ENCODE measurements around the gene VPS35L. TPM values are rescaled to one million over a fixed set of nuclear protein-coding genes. Genes with fewer than 3 reads are reported as not detected.

The VPS35L gene
- total RNA-seq, 1 donor from 2014 or later: 62.8 TPM

DNA sequence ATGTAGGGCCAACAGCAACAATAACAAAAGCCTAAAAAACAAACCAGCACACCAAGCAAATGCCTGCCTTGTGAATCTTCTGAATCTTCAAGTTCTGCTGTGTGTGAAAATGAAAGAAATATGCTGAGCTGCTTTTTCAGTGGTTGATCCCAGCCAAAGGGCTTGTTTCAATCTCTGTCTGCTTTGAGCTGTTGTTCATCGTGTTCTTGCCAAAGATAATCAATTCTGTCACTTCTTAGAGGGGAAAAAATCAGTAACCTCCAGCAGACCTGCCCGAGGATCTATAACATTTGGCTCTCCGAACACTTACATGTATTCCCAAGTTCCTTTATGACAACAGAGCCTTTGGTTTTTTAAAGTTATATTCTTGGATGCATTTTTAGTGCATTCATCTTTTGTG, 65.9 kb downstream of the VPS35L start:
- no peaks in the 10 kb centered on the region for H3K27me3 ChIP-seq (ENCODE audit: control insufficient read depth, insufficient read depth, low read length)
- no peaks in the 10 kb centered on the region for H3K36me3 ChIP-seq (ENCODE audit: control insufficient read depth, insufficient read depth, low read length)
- DNase-seq (ENCODE audit: low read depth): no peak
- no peak overlapping the region for H3K4me3 ChIP-seq (ENCODE audit: low read depth, low read length)
- TF ChIP-seq, protein P1, sequence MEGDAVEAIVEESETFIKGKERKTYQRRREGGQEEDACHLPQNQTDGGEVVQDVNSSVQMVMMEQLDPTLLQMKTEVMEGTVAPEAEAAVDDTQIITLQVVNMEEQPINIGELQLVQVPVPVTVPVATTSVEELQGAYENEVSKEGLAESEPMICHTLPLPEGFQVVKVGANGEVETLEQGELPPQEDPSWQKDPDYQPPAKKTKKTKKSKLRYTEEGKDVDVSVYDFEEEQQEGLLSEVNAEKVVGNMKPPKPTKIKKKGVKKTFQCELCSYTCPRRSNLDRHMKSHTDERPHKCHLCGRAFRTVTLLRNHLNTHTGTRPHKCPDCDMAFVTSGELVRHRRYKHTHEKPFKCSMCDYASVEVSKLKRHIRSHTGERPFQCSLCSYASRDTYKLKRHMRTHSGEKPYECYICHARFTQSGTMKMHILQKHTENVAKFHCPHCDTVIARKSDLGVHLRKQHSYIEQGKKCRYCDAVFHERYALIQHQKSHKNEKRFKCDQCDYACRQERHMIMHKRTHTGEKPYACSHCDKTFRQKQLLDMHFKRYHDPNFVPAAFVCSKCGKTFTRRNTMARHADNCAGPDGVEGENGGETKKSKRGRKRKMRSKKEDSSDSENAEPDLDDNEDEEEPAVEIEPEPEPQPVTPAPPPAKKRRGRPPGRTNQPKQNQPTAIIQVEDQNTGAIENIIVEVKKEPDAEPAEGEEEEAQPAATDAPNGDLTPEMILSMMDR (IDR thresholded peaks at IDR 0.05; ENCODE audit: insufficient read depth, low read length, poor library complexity, severe bottlenecking): no peak

DNA sequence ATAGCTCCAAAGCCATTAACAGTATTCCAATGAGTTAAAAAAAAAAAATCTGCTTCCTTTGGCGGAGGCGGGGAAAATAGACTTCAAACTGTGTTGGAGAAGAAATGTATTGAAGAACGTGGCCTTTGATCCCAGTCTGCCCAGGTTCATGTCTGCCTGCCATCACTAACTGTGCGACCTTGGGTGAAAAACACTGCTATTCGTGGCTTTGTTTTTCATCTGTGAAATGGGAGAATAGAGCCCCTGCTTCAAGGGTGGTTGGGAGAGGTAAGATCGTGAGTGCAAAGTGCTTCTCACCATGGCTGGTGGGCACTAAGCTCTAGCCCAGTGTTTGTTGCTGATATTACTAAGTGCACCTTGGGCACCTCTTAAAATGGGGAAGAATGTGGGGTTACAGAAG, 69.5 kb downstream of the VPS35L start:
- no peak for DNase-seq (ENCODE audit: low read depth)

DNA sequence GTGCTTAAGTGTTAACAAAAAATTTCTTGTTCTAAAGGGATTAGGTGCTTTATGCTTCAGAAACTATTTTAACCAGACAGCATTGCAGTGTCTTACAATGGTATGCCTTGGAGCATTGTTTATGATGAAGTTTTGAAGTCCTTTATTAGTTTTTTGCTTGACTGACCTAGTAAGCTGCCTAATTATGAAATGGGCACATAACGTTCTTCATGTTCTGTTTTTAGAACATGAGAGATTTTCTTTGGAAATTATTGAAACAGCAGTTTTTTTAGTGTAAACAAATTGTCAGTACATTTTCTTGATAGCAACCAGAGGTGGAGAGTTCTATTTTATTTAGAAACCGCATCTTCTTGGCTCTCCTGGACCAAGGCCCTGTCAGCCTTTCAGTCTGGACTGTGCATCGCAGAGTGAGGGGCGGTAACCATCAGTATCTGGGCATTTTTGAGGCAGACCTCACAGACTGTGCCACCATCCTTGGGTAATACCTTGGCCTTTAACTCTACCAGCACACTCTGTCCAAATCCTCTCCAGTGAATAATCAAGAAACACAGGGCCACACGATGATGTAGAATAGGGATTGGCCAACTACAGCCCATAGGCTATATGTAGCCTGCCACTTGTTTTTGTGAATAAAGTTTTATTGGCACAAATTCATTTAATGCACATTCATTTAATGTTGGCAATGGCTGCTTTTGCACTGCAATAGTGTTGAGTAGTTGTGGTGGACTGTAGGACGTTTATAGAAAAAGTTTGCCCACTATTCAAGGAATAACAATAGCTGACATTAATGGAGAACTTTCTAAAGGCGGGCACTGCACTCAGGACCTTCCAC, 81.1 kb downstream of the VPS35L start:
- DNase-seq (ENCODE audit: low read depth): no peak
- TF ChIP-seq, protein P1 (IDR thresholded peaks at IDR 0.05; ENCODE audit: insufficient read depth, low read length, poor library complexity, severe bottlenecking): no peak
- Histone ChIP-seq H3K36me3 (ENCODE audit: control insufficient read depth, insufficient read depth, low read length) (no peaks in the 10 kb centered on the region), H3K27me3 (ENCODE audit: control insufficient read depth, insufficient read depth, low read length) (no peaks in the 10 kb centered on the region), H3K4me3 (ENCODE audit: low read depth, low read length) (no peak overlapping the region)

More for the DNA sequence above, 69.5 kb downstream of the VPS35L start:
- Histone ChIP-seq H3K27me3 (ENCODE audit: control insufficient read depth, insufficient read depth, low read length) (no peaks in the 10 kb centered on the region), H3K36me3 (ENCODE audit: control insufficient read depth, insufficient read depth, low read length) (no peaks in the 10 kb centered on the region), H3K4me3 (ENCODE audit: low read depth, low read length) (no peak overlapping the region)
- TF ChIP-seq, protein P1 (IDR thresholded peaks at IDR 0.05; ENCODE audit: insufficient read depth, low read length, poor library complexity, severe bottlenecking): no peak

DNA sequence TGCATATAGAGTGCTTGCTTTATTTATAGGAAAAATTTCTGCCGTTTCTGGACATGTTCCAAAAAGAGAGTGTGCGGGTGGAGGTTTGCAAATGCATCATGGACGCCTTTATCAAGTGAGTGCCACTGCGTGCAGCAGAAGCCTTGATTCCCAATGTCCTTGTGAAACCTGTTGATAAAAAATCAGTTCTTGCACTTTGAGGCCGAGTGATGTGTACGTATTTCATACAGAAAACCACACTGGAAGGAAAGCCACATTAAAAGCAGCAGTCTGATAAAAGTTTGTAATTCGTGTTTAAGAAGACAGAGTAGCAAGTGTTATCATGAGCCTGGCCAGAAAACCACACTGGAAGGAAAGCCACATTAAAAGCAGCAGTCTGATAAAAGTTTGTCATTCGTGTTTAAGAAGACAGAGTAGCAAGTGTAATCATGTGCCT, 84.5 kb downstream of the VPS35L start:
- Histone ChIP-seq H3K4me3 (ENCODE audit: low read depth, low read length) (no peak overlapping the region), H3K36me3 (ENCODE audit: control insufficient read depth, insufficient read depth, low read length) (no peaks in the 10 kb centered on the region), H3K27me3 (ENCODE audit: control insufficient read depth, insufficient read depth, low read length) (no peaks in the 10 kb centered on the region)
- DNase-seq (ENCODE audit: low read depth): no peak
- TF ChIP-seq, protein P1 (IDR thresholded peaks at IDR 0.05; ENCODE audit: insufficient read depth, low read length, poor library complexity, severe bottlenecking): no peak

DNA sequence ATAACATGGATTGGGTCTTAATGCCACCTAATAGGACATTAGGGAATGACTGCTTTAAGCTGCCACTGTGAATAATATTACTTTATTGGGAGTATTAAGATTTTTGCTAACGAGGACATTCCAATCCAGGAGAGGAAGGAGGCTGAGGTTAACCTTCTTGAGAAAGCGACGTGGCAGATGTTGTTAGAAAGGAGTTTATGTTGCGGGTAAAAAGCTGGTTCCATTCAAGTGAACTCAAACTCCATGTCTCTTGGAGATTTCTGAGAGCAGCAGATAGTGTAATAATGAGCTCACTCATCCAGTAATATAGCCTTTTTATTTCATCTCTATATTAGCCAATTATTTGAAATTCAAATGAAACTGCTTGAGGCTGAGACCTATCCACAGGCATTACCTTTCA, 87.0 kb downstream of the VPS35L start:
- DNase-seq (ENCODE audit: low read depth): no peak
- Histone ChIP-seq H3K27me3 (ENCODE audit: control insufficient read depth, insufficient read depth, low read length) (no peaks in the 10 kb centered on the region), H3K36me3 (ENCODE audit: control insufficient read depth, insufficient read depth, low read length) (no peaks in the 10 kb centered on the region), H3K4me3 (ENCODE audit: low read depth, low read length) (no peak overlapping the region)
- TF ChIP-seq, protein P1 (IDR thresholded peaks at IDR 0.05; ENCODE audit: insufficient read depth, low read length, poor library complexity, severe bottlenecking): no peak

DNA sequence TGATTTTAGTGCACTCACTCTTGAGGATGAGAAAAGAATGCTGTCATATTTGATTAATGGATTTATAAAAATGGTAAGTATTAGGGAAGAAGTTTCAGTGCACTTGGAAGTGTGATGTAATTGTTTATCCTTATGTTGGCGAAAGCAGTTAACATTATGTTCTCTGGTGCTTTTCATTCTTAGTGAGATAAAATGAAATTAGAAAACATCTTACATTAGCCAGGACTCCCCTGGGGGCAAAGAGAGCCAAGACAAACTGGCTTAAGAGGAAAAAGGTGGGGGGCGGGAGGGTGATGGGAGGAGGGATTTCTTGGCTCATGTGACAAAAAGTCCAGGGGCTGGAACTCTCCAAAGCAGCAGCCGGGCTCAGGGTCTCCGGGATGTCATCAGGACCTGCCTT, 89.4 kb downstream of the VPS35L start:
- Histone ChIP-seq H3K4me3 (ENCODE audit: low read depth, low read length) (no peak overlapping the region), H3K36me3 (ENCODE audit: control insufficient read depth, insufficient read depth, low read length) (peaks cover under 1% of the 10 kb centered on the region), H3K27me3 (ENCODE audit: control insufficient read depth, insufficient read depth, low read length) (no peaks in the 10 kb centered on the region)
- DNase-seq (ENCODE audit: low read depth): no peak
- TF ChIP-seq, protein P1 (IDR thresholded peaks at IDR 0.05; ENCODE audit: insufficient read depth, low read length, poor library complexity, severe bottlenecking): no peak

All from kidney epithelial cell (primary cell).